Activated T-cell treated with anti-CD3 and anti-CD28 coated beads for 24 hours (primary cell): ENCODE measurements around the gene POM121C.
"Not testable (repeated sequence)": the region's sequence is repeated elsewhere in the genome, so short reads cannot be mapped to it uniquely, and the experiment has no call there.

ENCODE experiments used
- DNase-seq: peaks from one replicate; pipeline ENCODE4 v3.0.0-alpha.2; 2020; ENCODE audit warnings: low read depth

POM121C gene

GRCh38 chr7:75485979-75486643 lies at the start of gene POM121C:
POM121C (minus strand) TSS chr7:75486299; CDS start chr7:75441496, 44,803 bp downstream.
- DNase-seq: peak; percentile 84

GRCh38 chr7:75534727-75535307 lies 48.7 kb upstream of the POM121C start:
- no peak for DNase-seq

GRCh38 chr7:75533926-75534325 lies 47.8 kb upstream of the POM121C start:
- no peak for DNase-seq

GRCh38 chr7:75532639-75533038 lies 46.5 kb upstream of the POM121C start:
- no peak for DNase-seq

GRCh38 chr7:75531359-75531821 lies 45.3 kb upstream of the POM121C start:
- no peak for DNase-seq

- DNase-seq: not testable (repeated sequence)
These were observed 41.2 kb upstream of the POM121C start for GRCh38 chr7:75527224-75527722.

GRCh38 chr7:75521727-75522126 lies 35.6 kb upstream of the POM121C start:
- not testable (repeated sequence) for DNase-seq

- not testable (repeated sequence) for DNase-seq
These were observed 32.7 kb upstream of the POM121C start for GRCh38 chr7:75518842-75519241.

GRCh38 chr7:75509033-75509432 lies 22.9 kb upstream of the POM121C start:
- not testable (repeated sequence) for DNase-seq

- not testable (repeated sequence) for DNase-seq
These were observed 5.9 kb upstream of the POM121C start, which contains the start of gene SPDYE5 for GRCh38 chr7:75492020-75492419. SPDYE5 (plus strand) TSS chr7:75492320; CDS start chr7:75494048, 1,728 bp downstream.

- not testable (repeated sequence) for DNase-seq
These were observed 632 bp downstream of the POM121C start for GRCh38 chr7:75485355-75485978.

- DNase-seq: not testable (repeated sequence)
These were observed 5.8 kb downstream of the POM121C start for GRCh38 chr7:75480313-75480712.

- not testable (repeated sequence) for DNase-seq
These were observed 8.6 kb downstream of the POM121C start for GRCh38 chr7:75477457-75477856.

- DNase-seq: not testable (repeated sequence)
These were observed 15.9 kb downstream of the POM121C start for GRCh38 chr7:75470166-75470565.

GRCh38 chr7:75460541-75460940 lies 25.6 kb downstream of the POM121C start:
- DNase-seq: not testable (repeated sequence)

GRCh38 chr7:75458034-75458433 lies 28.1 kb downstream of the POM121C start:
- DNase-seq: not testable (repeated sequence)

- not testable (repeated sequence) for DNase-seq
These were observed 29.7 kb downstream of the POM121C start for GRCh38 chr7:75456403-75456802.

GRCh38 chr7:75452494-75452955 lies 33.6 kb downstream of the POM121C start:
- DNase-seq: not testable (repeated sequence)

GRCh38 chr7:75449946-75450345 lies 36.2 kb downstream of the POM121C start:
- not testable (repeated sequence) for DNase-seq

GRCh38 chr7:75442465-75443111 lies 43.5 kb downstream of the POM121C start:
- DNase-seq: peak; percentile 20

GRCh38 chr7:75442101-75442464 lies 44.0 kb downstream of the POM121C start:
- not testable (repeated sequence) for DNase-seq

GRCh38 chr7:75439000-75439399 lies 47.1 kb downstream of the POM121C start:
- not testable (repeated sequence) for DNase-seq
